Testis (tissue), 3 donors: ENCODE results near the gene OR1M1. TPM values are rescaled to one million over a fixed set of nuclear protein-coding genes. Genes with fewer than 3 reads are reported as not detected.

Experiments used
- DNase-seq: peaks from one replicate; pipeline ENCODE4 v3.0.0-alpha.2; 2019
- H3K27ac ChIP-seq, 2 donors: fragments of 200-600 bp; sonication (generic); one replicate each; pipeline ENCODE4 v1.5.1; 2019
- H3K27me3 ChIP-seq: fragments of 200-600 bp; sonication (generic); one replicate; pipeline ENCODE4 v1.5.1; 2019
- H3K36me3 ChIP-seq: fragments of 200-600 bp; sonication (generic); one replicate; pipeline ENCODE4 v1.5.1; 2017; ENCODE audit warnings: low read depth; ENCODE audit errors: missing control alignments
- H3K4me1 ChIP-seq: fragments of 200-600 bp; sonication (generic); one replicate; pipeline ENCODE4 v1.5.1; 2019
- H3K4me3 ChIP-seq, 2 donors: fragments of 200-600 bp; sonication (generic); one replicate each; pipeline ENCODE4 v1.5.1; 2017 to 2019
- H3K9me3 ChIP-seq: fragments of 200-600 bp; sonication (generic); one replicate; pipeline ENCODE4 v1.5.1; 2017
- POLR2A ChIP-seq: fragments of 450-650 bp; IDR thresholded peaks from one replicate; pipeline ENCODE4 v1.6.1; 2017; ENCODE audit warnings: antibody characterized with exemption, mild to moderate bottlenecking, moderate library complexity
- WGBS, 2 donors: methylation state at CpG; one replicate each; pipeline ENCODE4 v1.1.5; 2018; 5-methylcytosine and 5-hydroxymethylcytosine counted together
- intact Hi-C: fragments of 100-400 bp; cut with DNase I; formaldehyde crosslinking; loops from one replicate; pipeline ENCODE4 v1.15.1; 2023; ENCODE audit warnings: low total_unique reads
- polyA plus RNA-seq: library from polyadenylated mRNA; stranded (reverse); fragments of 350-450 nt; fragmentation: Illumina TruSeq; extraction: RNeasy Lipid Tissue Mini Kit (QIAGEN cat#74804); gene quantifications from one replicate; pipeline ENCODE4 v1.2.3, GENCODE V29; 2014; ENCODE audit warnings: low read depth, low replicate concordance; ENCODE audit not compliant: insufficient read depth
- total RNA-seq, 2 donors: library from RNA; depleted of rRNA; stranded (reverse); fragments of >200 nt; gene quantifications; one replicate each; pipeline ENCODE4 v1.2.3, GENCODE V29; 2016
- TF ChIP-seq, protein P1 (sequence below), 3 experiments: fragments of 450-650 bp in 2 of 3; fragments of 200-600 bp in 1 of 3; sonication (generic) in 1 of 3; IDR thresholded peaks; one replicate each; pipeline ENCODE4 v1.5.1; 2016 to 2019; ENCODE audit warnings: antibody characterized with exemption in 3 of 3, mild to moderate bottlenecking in 2 of 3, moderate library complexity in 1 of 3

Gene OR1M1
- total and polyA plus RNA-seq, 3 donors from 2014 or later = 0.12 TPM; not detected in 2

DNA sequence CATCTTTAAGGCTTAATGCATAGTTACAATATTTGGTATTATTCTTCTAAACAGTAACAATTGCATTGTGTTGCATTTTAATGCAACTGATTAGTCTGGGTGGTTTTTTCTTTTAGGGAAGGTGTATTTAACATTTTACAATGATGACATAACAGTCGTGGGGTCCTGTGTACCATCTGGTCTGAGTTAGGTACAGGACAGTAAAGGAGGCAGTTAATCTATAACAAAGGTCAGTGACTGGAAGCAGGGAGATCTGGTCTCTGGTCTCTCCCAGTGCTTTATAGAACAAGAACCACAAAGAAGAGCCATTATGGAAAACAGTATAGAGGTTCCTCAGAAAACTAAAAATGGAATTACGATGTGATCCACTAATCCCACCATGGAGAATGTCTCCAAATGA is 23.1 kb downstream of the OR1M1 start:
- intact Hi-C loops = no loop called here
- no peaks in the 10 kb centered on the region for H3K9me3 ChIP-seq
- no peak overlapping the region for H3K4me3 ChIP-seq
- no peaks in the 10 kb centered on the region for H3K36me3 ChIP-seq
- no peak overlapping the region for H3K27ac ChIP-seq
- DNase-seq = no peak
- TF ChIP-seq POLR2A = no peak
- TF ChIP-seq, protein P1, sequence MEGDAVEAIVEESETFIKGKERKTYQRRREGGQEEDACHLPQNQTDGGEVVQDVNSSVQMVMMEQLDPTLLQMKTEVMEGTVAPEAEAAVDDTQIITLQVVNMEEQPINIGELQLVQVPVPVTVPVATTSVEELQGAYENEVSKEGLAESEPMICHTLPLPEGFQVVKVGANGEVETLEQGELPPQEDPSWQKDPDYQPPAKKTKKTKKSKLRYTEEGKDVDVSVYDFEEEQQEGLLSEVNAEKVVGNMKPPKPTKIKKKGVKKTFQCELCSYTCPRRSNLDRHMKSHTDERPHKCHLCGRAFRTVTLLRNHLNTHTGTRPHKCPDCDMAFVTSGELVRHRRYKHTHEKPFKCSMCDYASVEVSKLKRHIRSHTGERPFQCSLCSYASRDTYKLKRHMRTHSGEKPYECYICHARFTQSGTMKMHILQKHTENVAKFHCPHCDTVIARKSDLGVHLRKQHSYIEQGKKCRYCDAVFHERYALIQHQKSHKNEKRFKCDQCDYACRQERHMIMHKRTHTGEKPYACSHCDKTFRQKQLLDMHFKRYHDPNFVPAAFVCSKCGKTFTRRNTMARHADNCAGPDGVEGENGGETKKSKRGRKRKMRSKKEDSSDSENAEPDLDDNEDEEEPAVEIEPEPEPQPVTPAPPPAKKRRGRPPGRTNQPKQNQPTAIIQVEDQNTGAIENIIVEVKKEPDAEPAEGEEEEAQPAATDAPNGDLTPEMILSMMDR (IDR thresholded peaks at IDR 0.05) = no peak
- H3K27me3 ChIP-seq = no peaks in the 10 kb centered on the region
- no peaks in the 10 kb centered on the region for H3K4me1 ChIP-seq
- WGBS, 2 donors = 51 to 52% methylated on average over 2 of the region's 2 CpGs

DNA sequence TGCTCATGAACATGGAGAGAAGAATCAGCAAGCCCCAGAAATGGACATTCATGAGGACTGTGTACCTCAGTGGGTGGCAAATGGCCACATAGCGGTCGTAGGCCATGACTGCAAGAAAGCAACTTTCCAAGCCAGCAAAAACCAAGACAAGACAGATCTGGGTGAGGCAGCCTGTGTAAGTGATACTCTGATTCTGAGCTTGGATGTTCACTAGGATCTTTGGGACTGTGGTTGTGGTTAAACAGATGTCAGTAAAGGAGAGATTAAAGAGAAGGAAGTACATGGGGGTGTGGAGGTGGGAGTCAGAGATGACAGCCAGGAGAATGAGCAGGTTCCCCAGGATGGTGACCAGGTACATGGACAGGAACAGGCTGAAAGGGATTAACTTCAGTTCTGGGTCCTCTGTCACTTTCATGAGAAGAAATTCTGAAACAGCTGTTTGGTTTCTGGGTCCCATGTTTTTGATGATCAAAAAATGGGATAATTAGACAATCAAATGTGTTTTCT is 28.5 kb downstream of the OR1M1 start, which contains the start of gene OR7G1:
Gene OR7G1, minus strand, starts transcription at position 457 of the 507 bp plus-strand sequence. Its CDS starts 0 bp downstream, at position 457.
- Histone ChIP-seq H3K4me1 (no peaks in the 10 kb centered on the region), H3K4me3 (no peak within 1 kb of the TSS), H3K9me3 (no peaks in the 10 kb centered on the region), H3K27me3 (no peaks in the 10 kb centered on the region), H3K27ac (no peak within 1 kb of the TSS), H3K36me3 (no peaks in the 10 kb centered on the region)
- no peak for DNase-seq
- WGBS, 2 donors = 77 to 92% methylated on average over 2 of the region's 2 CpGs
- TF ChIP-seq, protein P1 (IDR thresholded peaks at IDR 0.05) = no peak
- no peak for TF ChIP-seq POLR2A
- intact Hi-C loops = no loop called here

DNA sequence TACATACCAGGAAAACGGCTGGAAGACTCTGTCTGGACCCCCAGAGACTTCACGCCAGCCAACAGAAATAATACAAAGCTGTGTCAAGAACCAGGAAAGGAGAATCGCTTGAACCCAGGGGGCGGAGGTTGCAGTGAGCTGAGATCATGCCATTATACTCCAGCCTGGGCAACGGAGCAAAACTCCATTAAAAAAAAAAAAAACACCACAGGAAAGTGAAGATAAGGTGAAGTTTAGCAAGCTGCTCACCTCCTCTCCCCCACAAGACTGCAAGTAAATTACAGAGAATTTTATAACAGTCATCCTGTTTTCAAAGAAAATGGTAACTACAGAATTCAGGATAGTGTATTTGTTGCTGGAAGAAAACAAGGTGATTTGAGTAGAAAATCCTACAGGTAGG is 29.7 kb downstream of the OR1M1 start:
- Histone ChIP-seq H3K27me3 (no peaks in the 10 kb centered on the region), H3K27ac (no peak overlapping the region), H3K4me1 (no peaks in the 10 kb centered on the region), H3K36me3 (no peaks in the 10 kb centered on the region), H3K4me3 (no peak overlapping the region), H3K9me3 (no peaks in the 10 kb centered on the region)
- no peak for DNase-seq
- intact Hi-C loops = no loop called here
- WGBS, 2 donors = 46 to 56% methylated on average over 5 of the region's 5 CpGs
- TF ChIP-seq POLR2A = no peak
- TF ChIP-seq, protein P1 (IDR thresholded peaks at IDR 0.05) = no peak

DNA sequence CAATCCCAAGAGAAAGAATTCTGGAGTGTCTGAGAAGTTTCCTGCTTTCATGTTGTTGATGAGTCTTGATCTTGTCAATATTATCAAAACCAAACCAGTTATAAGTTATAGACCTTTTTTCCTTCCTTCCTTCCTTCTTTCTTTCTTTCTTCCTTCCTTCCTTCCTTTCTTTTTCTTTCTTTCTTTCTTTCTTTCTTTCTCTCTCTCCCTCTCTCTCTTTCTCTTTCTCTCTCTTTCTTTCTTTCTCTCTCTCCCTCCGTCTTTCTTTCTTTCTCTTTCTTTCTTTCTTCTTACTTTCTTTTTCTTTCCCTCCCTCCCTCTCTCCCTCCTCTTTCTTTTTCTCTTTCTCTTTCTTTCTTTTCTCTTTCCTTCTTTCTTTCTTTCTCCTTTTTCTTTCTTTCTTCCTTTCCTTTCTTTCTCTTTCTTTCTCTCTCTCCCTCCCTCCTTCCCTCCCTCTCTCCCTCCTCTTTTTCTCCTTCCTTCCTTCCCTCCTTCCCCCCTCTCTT is 40.1 kb downstream of the OR1M1 start, which contains the start of gene OR7G3:
Gene OR7G3, minus strand, starts transcription at position 51 of the 506 bp plus-strand sequence. Its CDS starts 0 bp downstream, at position 51.
- no peak for TF ChIP-seq POLR2A
- TF ChIP-seq, protein P1 (IDR thresholded peaks at IDR 0.05) = no peak
- no peak for DNase-seq
- no peaks in the 10 kb centered on the region for H3K4me1 ChIP-seq
- H3K4me3 ChIP-seq = no peak within 1 kb of the TSS
- H3K27me3 ChIP-seq = no peaks in the 10 kb centered on the region
- 73 to 88% methylated on average over 1 of the region's 1 CpG for WGBS, 2 donors
- no peaks in the 10 kb centered on the region for H3K9me3 ChIP-seq
- no peaks in the 10 kb centered on the region for H3K36me3 ChIP-seq
- intact Hi-C loops = no loop called here
- H3K27ac ChIP-seq = no peak within 1 kb of the TSS

DNA sequence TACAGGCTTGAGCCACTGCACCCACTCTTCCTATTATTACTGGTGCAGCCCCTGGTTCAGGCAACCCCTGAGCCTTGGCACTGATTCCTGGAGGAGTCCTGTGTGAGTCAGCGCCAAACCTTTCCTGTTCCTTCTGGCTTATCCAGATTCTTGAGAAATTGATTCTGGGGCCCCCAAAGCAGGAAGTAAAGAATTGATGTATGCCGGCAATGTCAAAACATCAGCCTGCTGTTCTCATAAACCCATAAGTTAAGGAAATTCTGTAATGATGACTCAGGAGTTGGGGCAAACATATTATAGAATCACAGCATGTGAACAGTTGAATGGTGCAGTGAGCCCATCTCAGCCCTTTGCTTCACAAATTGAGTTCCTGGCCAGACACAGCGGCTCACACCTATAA is 41.3 kb downstream of the OR1M1 start:
- Histone ChIP-seq H3K9me3 (no peaks in the 10 kb centered on the region), H3K4me3 (no peak overlapping the region), H3K4me1 (no peaks in the 10 kb centered on the region), H3K36me3 (no peaks in the 10 kb centered on the region), H3K27ac (no peak overlapping the region), H3K27me3 (no peaks in the 10 kb centered on the region)
- TF ChIP-seq, protein P1 (IDR thresholded peaks at IDR 0.05) = no peak
- TF ChIP-seq POLR2A = no peak
- 79 to 86% methylated on average over 3 of the region's 3 CpGs for WGBS, 2 donors
- intact Hi-C loops = no loop called here
- no peak for DNase-seq
